ENCODE data around the gene PPP1R12B. TPM values are rescaled to one million over a fixed set of nuclear protein-coding genes. Genes with fewer than 3 reads are reported as not detected.
"Not testable (repeated sequence)": the region's sequence is repeated elsewhere in the genome, so short reads cannot be mapped to it uniquely, and the experiment has no call there.

Gene PPP1R12B
- total and polyA plus RNA-seq, 9 donors, result 50.3 to 232 (median 73.0) TPM

- Histone ChIP-seq H3K4me3 (no peak overlapping the region), H3K27me3 (no peaks in the 10 kb centered on the region), H3K4me1 (ENCODE audit: insufficient read depth) (peaks cover 21% of the 10 kb centered on the region), H3K9me3 (no peaks in the 10 kb centered on the region), H3K27ac (no peak overlapping the region), H3K36me3 (no peaks in the 10 kb centered on the region)
- DNase-seq, result no peak
- intact Hi-C loops (cut with DNase I), result no loop called here
- TF ChIP-seq POLR2A (IDR thresholded peaks at IDR 0.05), result no peak
- WGBS, 3 donors, result 17 to 19% (median 19%) methylated on average over 11 of the region's 11 CpGs
These were observed 267.2 kb downstream of the PPP1R12B start for GRCh38 chr1:202615501-202616354.

GRCh38 chr1:202616355-202616915 is 267.9 kb downstream of the PPP1R12B start:
- DNase-seq, result no peak
- peaks cover 21% of the 10 kb centered on the region for H3K4me1 ChIP-seq (ENCODE audit: insufficient read depth)
- intact Hi-C loops (cut with DNase I), result no loop called here
- H3K27me3 ChIP-seq, result no peaks in the 10 kb centered on the region
- H3K36me3 ChIP-seq, result no peaks in the 10 kb centered on the region
- H3K27ac ChIP-seq, result no peak overlapping the region
- WGBS, 3 donors, result 87 to 93% (median 88%) methylated on average over 13 of the region's 13 CpGs
- H3K9me3 ChIP-seq, result no peaks in the 10 kb centered on the region
- TF ChIP-seq EP300 (IDR thresholded peaks at IDR 0.05) (no peak), CTCF (IDR thresholded peaks at IDR 0.05) (no peak), POLR2A (IDR thresholded peaks at IDR 0.05) (no peak)
- no peak overlapping the region for H3K4me3 ChIP-seq

- peak overlapping the region; percentile 13 to 52 for H3K27ac ChIP-seq
- H3K27me3 ChIP-seq; H3K4me3 ChIP-seq; H3K9me3 ChIP-seq; intact Hi-C loops (cut with DNase I); H3K36me3 ChIP-seq: not testable (repeated sequence)
- peak; percentile 53 to 86 (median 77) for DNase-seq
- peaks cover 28% of the 10 kb centered on the region for H3K4me1 ChIP-seq (ENCODE audit: insufficient read depth)
- WGBS, 3 donors, result 6 to 10% (median 7%) methylated on average over 11 of the region's 11 CpGs
These were observed 270.5 kb downstream of the PPP1R12B start for GRCh38 chr1:202619012-202619411.

- no peak for DNase-seq
- H3K36me3 ChIP-seq, result no peaks in the 10 kb centered on the region
- H3K27ac ChIP-seq, result no peak overlapping the region
- WGBS, 3 donors, result 45 to 86% (median 76%) methylated on average over 2 of the region's 2 CpGs
- intact Hi-C loops (cut with DNase I), result no loop called here
- H3K4me1 ChIP-seq (ENCODE audit: insufficient read depth), result peaks cover 28% of the 10 kb centered on the region
- TF ChIP-seq CTCF (IDR thresholded peaks at IDR 0.05) (no peak), EP300 (IDR thresholded peaks at IDR 0.05) (no peak)
- H3K4me3 ChIP-seq, result no peak overlapping the region
- H3K9me3 ChIP-seq, result no peaks in the 10 kb centered on the region
- no peaks in the 10 kb centered on the region for H3K27me3 ChIP-seq
These were observed 271.0 kb downstream of the PPP1R12B start for GRCh38 chr1:202619505-202619904.

GRCh38 chr1:202620036-202620435 is 271.5 kb downstream of the PPP1R12B start:
- not testable (repeated sequence) for DNase-seq, H3K36me3 ChIP-seq, H3K27me3 ChIP-seq, H3K4me3 ChIP-seq, H3K9me3 ChIP-seq, H3K27ac ChIP-seq
- WGBS, 3 donors, result 95 to 100% (median 100%) methylated on average over 1 to 2 of the region's 2 CpGs
- intact Hi-C loops (cut with DNase I), result loop anchor here in 1 of 4 donors (10.0 kb wide), 1 partner anchor 45 kb away; no protein-coding TSS in a partner anchor
- H3K4me1 ChIP-seq (ENCODE audit: insufficient read depth), result peaks cover 30% of the 10 kb centered on the region

GRCh38 chr1:202621446-202621845 is 272.9 kb downstream of the PPP1R12B start:
- TF ChIP-seq CTCF (IDR thresholded peaks at IDR 0.05) (no peak), POLR2A (IDR thresholded peaks at IDR 0.05) (no peak), EP300 (IDR thresholded peaks at IDR 0.05) (no peak)
- Histone ChIP-seq H3K36me3 (no peaks in the 10 kb centered on the region), H3K27me3 (no peaks in the 10 kb centered on the region), H3K27ac (no peak overlapping the region), H3K9me3 (no peaks in the 10 kb centered on the region), H3K4me3 (no peak overlapping the region), H3K4me1 (ENCODE audit: insufficient read depth) (peaks cover 20% of the 10 kb centered on the region)
- DNase-seq, result no peak
- WGBS, 3 donors, result 82 to 97% (median 90%) methylated on average over 3 of the region's 3 CpGs
- intact Hi-C loops (cut with DNase I), result loop anchor here in 1 of 4 donors (10.0 kb wide), 1 partner anchor 47 kb away; no protein-coding TSS in a partner anchor

Data from ovary (tissue), 9 donors.